Measurements from ENCODE around the gene GABRB2.

GRCh38 chr5:161295721-161296250 is 250.7 kb downstream of the GABRB2 start:
- TF ChIP-seq POLR2A (IDR thresholded peaks at IDR 0.05; ENCODE audit: borderline replicate concordance, extremely low read depth, insufficient read depth, insufficient read length) = no peak
- TF ChIP-seq CTCF (IDR thresholded peaks at IDR 0.05 in 2 of 3, conservative IDR thresholded peaks at IDR 0.05 in 1 of 3; ENCODE audit: borderline replicate concordance in 1 of 3, insufficient read depth in 1 of 3, low read depth in 2 of 3, low read length in 2 of 3) = no peak
- TF ChIP-seq EZH2phosphoT487 (IDR thresholded peaks at IDR 0.05; ENCODE audit: borderline replicate concordance) = no peak
- TF ChIP-seq SIN3A (IDR thresholded peaks at IDR 0.05; ENCODE audit: low read depth) = no peak
